Activated naive CD4-positive, alpha-beta T cell treated with anti-CD3 and anti-CD28 coated beads, Interleukin-2, amount 50 U/mL, for 24 hours (primary cell): ENCODE data around the gene GDF7.

Experiments
- H3K27ac Mint-ChIP-seq: one replicate; pipeline ENCODE4 v1.8.0; 2021; ENCODE audit warnings: mild to moderate bottlenecking, mixed read lengths
- H3K27me3 Mint-ChIP-seq: one replicate; pipeline ENCODE4 v1.8.0; 2021; ENCODE audit warnings: mixed read lengths
- H3K36me3 Mint-ChIP-seq: one replicate; pipeline ENCODE4 v1.8.0; 2021; ENCODE audit warnings: mixed read lengths
- H3K4me1 Mint-ChIP-seq: one replicate; pipeline ENCODE4 v1.8.0; 2021; ENCODE audit warnings: mixed read lengths
- H3K4me3 Mint-ChIP-seq: one replicate; pipeline ENCODE4 v1.8.0; 2021; ENCODE audit warnings: mild to moderate bottlenecking, mixed read lengths
- H3K9me3 Mint-ChIP-seq: one replicate; pipeline ENCODE4 v1.8.0; 2021; ENCODE audit warnings: mixed read lengths

Gene GDF7

DNA sequence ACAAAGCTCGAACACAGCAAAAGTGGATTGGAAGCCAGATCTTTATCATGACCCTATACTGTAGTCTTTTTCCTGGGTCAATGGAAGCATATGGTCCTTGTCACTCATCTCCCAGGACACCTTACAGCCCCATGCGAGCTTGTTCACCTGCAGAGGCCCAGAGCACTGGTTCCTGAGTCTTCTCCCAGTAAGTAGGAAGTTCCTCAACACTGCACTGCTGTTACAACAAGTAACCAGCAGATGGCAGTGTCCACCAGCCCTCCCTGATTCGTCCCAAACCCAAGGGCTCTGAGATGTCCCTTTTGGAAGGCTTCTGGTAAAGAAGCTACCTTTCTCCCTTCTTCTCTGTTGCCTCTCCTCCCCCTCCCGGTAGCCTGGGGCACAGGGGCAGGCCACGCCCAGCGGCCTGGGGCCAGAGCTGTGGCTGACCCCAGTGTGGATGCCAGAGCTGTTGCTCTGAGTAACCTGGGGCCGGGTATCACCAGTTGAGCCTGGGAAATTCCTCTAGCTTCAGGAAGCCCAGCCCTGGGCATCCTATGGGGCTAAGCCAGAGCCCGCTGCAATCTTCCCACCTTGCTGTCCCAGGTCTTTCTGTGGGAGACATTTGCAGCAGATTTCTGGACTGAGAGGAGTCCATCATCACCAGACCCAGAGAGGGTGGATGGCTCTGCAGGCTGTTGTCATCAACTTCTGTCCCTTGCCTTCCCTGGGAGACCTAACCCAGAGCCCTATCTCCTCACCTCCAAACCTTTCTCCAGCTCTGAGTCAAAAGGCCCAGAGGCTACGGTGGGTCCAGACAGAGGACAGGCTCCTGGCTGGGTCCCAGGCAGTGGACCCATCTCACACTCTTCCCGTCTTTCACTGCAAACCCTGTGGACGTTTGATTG lies 5.3 kb upstream of the GDF7 start:
- Mint-ChIP-seq H3K4me1 (peaks cover 8% of the 10 kb centered on the region), H3K9me3 (no peaks in the 10 kb centered on the region), H3K27me3 (peaks cover 20% of the 10 kb centered on the region), H3K4me3 (no peak overlapping the region), H3K36me3 (no peaks in the 10 kb centered on the region), H3K27ac (no peak overlapping the region)

DNA sequence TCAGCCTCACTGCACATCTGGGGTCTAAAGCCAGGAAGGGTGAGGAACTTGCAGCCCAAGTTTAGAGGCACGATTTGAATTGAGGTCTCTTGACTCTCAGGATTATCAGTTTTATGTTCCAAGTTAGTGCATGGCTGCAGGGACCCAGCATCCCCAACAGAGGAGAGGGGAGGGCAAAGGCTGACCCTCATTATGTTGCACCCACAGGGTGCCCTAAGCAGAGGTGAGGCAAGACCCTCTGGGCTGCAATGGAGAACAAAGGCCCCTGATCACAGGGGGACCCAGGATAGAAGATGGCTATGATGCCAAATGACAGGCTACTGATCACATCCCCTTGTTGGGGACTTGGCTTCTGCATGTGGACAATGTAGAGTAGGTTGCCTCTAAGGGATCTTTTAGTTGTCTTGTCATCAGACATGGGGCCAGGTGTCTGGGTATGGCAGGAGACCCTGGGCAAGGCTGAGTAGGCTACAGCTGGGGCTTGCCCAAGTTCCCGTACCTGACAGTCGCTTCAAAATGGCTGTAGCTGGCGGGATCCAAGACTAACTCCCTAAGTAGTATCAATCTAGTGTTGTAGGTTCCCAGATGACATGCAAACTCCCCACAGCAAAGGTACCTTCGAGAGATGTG lies 4.5 kb upstream of the GDF7 start:
- Mint-ChIP-seq H3K4me3 (no peak overlapping the region), H3K27me3 (peaks cover 20% of the 10 kb centered on the region), H3K36me3 (no peaks in the 10 kb centered on the region), H3K27ac (no peak overlapping the region), H3K9me3 (no peaks in the 10 kb centered on the region), H3K4me1 (peaks cover 8% of the 10 kb centered on the region)

DNA sequence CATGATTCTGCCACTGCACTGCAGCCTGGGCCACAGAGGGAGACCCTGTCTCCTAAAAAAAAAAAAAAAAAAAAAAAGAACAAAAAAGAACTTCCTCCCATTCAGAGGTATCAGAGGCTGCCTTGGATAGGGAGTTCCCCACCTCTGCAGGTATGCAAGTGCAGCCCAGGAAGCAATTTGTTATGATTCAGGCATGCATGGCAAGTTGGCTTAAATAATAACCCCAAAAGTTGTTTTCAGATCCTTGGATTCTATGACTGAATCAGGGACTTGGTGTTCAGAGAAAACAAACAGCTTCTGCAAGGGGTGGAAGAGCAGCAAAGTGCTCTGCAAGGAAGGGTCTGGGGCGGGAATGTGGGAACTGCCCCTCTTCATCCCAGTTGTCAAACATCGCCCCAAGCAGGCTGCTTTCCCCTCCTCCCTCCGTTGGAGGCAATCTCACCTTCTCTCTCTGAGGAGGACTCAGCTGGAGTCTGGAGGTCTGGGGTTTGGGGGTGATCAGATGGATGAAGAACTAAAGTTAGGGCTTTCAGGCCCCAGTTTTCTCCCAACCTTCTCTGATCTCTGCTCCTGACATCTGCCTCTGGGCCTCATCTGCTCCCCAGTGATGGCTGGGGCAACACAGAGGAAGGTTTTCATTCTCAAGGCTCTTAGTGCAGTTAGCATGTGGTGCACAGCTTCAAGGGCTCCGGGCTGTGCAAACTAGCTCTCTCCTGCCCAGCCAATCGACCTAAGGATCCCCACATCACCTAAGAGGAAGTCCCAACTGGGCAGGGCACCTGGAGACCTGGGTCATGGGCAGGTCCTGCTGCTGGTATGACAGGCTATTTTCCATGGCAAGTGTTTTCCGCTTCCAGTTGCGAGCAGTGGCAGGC lies 3.5 kb upstream of the GDF7 start:
- Mint-ChIP-seq H3K4me1 (peaks cover 12% of the 10 kb centered on the region), H3K9me3 (no peaks in the 10 kb centered on the region), H3K36me3 (no peaks in the 10 kb centered on the region), H3K27ac (no peak overlapping the region), H3K4me3 (no peak overlapping the region), H3K27me3 (peaks cover 27% of the 10 kb centered on the region)

DNA sequence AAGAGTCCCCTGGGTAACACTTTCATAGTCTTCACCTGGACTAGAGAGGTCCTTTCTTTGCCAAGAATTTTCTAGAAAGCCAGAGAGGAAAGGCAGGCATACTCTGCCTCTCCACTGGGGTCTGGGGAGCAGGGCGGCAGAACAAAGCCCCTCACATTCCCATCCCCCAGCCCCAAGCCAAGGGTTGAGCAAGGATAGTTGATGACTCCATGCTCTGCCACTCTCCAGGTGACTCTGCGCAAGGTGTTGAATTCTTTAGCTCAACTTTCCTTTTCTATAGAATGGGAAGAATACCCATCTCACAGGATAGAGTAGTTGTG lies 2.9 kb upstream of the GDF7 start:
- no peaks in the 10 kb centered on the region for H3K36me3 Mint-ChIP-seq
- H3K4me1 Mint-ChIP-seq, result peaks cover 12% of the 10 kb centered on the region
- no peaks in the 10 kb centered on the region for H3K9me3 Mint-ChIP-seq
- H3K27me3 Mint-ChIP-seq, result peaks cover 30% of the 10 kb centered on the region
- no peak overlapping the region for H3K27ac Mint-ChIP-seq
- H3K4me3 Mint-ChIP-seq, result no peak overlapping the region

DNA sequence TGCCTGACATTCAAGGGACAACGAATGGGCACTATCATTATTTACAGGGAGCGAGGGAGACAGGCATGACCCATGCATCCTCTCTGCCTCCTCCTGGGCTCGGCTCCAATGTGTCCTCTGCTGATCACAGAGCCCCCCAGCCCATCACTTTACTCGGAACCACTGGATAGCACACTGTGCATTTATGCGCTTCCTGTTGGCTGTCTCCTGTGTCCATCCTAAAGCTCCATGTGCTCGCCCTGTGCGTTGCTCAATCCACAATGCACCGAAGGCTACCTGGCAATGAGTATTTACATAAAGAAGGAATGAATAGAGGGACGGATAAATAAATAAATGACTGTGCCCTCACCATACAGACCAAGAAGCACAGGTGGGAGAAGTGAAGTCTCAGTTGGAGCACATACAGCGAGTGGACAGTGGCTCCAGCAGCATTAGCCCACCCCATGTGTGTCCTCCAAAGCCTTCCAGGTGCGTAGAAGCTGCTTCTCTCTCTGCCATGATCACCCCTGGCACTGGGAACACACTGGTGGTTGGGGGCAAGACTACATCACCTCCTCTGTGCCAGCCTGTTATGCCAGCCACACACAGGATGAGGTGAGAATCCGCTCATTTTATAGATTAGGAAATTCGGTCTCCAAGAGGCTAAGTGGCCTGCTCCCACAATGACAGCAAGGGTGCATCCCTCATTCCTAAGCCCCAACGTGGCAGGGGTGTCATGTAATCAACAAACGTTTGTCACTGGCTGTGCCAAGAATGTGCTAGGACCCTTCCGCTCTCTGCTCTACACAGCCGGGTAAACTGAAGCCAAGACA lies 2.3 kb upstream of the GDF7 start:
- Mint-ChIP-seq H3K4me3 (peak overlapping the region; percentile 36), H3K27ac (no peak overlapping the region), H3K27me3 (peaks cover 33% of the 10 kb centered on the region), H3K9me3 (no peaks in the 10 kb centered on the region), H3K36me3 (no peaks in the 10 kb centered on the region), H3K4me1 (peaks cover 12% of the 10 kb centered on the region)

DNA sequence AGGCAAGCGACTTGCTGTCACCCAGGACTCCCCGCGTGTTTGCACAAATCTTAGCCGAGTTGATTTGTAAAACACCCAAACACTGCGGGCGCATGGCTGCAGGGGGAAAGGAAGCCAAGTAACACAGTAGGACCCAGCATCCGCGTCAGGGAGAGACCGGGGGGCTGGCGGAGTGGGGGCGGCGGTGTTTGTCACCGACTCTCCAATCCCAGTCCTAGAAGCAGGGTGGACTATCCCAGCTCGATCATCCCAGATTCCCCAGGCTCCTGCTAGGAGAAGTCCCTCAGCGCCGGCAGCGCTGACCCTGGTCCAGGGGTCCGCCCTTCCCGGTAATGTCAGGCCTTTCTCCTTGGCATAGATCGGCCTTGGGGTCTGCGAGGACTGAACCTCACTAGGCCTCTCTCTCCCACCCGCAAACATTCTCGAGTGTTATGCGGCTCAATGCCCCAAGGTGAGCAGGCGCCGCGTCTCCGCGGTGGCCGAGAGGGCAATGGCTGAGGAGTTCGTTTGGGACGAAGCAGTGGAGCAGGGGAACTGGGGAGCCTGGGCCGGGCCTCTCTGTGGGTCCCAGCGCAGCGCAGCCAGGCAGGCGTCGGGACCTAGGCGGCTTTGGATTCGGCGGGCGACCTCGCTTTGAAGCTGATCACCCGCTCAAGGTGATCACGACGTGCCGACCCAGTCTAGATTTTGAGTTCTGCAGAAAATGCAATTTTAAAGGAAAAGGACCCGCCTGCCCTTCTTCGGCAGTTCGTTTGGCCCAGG lies 1.5 kb upstream of the GDF7 start:
- H3K27ac Mint-ChIP-seq, result no peak overlapping the region
- H3K9me3 Mint-ChIP-seq, result no peaks in the 10 kb centered on the region
- H3K36me3 Mint-ChIP-seq, result no peaks in the 10 kb centered on the region
- H3K27me3 Mint-ChIP-seq, result peaks cover 36% of the 10 kb centered on the region
- peaks cover 12% of the 10 kb centered on the region for H3K4me1 Mint-ChIP-seq
- H3K4me3 Mint-ChIP-seq, result peak overlapping the region; percentile 66

DNA sequence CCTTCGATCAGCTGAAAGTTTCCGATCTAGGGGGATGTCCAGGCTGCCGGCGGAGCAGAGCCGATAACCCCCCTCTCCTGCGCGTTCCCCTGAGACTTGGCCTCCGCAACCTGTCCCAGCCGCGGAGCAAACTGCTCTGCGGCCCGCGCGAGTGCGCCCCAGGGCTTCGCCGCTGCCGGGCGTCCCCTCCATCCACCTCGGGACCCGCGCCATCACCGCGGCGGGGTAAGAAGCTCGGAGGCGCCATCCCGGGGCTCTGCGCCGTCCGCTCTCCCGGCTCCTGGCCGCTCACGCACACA lies 990 bp upstream of the GDF7 start:
- Mint-ChIP-seq H3K27me3 (peaks cover 36% of the 10 kb centered on the region), H3K9me3 (no peaks in the 10 kb centered on the region), H3K4me3 (peak overlapping the region; percentile 81), H3K4me1 (peaks cover 12% of the 10 kb centered on the region), H3K27ac (no peak overlapping the region), H3K36me3 (no peaks in the 10 kb centered on the region)

DNA sequence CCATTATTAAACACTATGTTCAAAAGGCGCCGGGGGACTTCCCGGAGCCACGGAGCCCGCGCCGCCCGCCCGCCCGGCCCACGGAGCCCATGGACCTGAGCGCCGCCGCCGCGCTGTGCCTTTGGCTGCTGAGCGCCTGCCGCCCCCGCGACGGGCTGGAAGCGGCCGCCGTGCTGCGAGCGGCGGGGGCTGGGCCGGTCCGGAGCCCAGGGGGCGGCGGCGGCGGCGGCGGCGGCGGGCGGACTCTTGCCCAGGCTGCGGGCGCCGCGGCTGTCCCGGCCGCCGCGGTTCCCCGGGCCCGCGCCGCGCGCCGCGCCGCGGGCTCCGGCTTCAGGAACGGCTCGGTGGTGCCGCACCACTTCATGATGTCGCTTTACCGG lies 197 bp downstream of the GDF7 start:
- H3K4me1 Mint-ChIP-seq, result peaks cover 12% of the 10 kb centered on the region
- no peak overlapping the region for H3K4me3 Mint-ChIP-seq
- H3K27ac Mint-ChIP-seq, result no peak overlapping the region
- no peaks in the 10 kb centered on the region for H3K9me3 Mint-ChIP-seq
- peaks cover 34% of the 10 kb centered on the region for H3K27me3 Mint-ChIP-seq
- H3K36me3 Mint-ChIP-seq, result no peaks in the 10 kb centered on the region

DNA sequence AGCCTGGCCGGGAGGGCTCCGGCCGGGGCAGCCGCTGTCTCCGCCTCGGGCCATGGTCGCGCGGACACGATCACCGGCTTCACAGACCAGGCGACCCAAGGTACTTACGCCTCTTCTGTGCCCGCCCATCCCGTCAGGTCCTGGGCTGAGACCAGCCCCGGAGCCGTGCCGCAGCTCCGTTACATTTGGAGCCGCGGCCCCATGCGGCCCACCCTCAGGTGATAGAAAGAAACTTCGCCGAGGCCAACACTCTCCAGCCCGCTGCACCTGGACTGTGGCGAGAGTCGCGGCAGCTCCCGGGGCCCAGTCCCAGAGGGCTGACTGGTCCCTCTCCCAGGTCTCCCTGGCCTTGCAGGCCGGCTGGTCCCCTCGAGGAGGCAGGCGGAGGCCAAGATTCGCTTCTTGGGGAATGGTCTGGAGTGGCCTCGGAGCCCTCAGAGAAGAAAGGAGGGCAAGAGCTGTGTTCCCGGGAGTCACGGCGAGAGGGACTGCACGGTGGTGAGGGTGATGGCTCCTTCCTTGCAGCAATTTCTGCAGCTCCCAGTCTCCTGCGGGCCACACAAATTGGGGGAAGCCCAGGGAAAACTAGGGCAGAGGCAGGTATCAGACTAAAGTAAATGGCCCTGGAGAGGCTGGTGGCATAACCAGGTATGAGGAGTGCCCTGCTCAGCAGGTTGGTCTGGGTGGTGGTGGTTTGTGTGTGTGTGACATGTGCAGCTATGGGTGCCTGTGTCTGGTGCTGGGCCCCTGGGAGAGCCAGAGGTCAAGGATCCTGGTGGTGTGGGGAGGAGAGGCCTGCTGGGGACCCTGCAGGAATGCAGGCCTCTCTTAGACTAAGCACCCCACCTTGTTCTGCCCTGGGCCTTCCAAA lies 822 bp downstream of the GDF7 start:
- H3K4me3 Mint-ChIP-seq, result peak overlapping the region; percentile 61
- no peaks in the 10 kb centered on the region for H3K9me3 Mint-ChIP-seq
- no peaks in the 10 kb centered on the region for H3K36me3 Mint-ChIP-seq
- H3K27me3 Mint-ChIP-seq, result peaks cover 35% of the 10 kb centered on the region
- H3K4me1 Mint-ChIP-seq, result peaks cover 12% of the 10 kb centered on the region
- no peak overlapping the region for H3K27ac Mint-ChIP-seq

DNA sequence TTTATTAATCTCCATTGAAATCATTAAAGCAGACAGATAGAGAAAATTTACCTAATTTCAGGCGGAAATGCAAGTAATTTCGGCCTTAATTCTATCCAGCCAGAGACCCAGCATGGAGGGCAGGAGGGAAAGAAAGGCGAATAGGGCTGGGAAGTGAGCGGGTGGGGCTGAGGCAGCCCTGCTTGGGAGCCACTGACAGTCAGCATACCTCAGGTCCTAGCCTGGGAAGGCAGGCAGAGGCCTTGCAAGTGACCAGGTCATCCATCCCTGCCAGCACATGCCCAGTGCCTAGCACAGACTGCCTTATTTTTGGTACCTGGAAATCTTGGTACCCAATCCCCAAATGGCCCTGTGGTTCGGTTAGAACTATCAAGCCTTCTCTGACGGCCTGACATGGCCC lies 1.5 kb downstream of the GDF7 start:
- Mint-ChIP-seq H3K27ac (no peak overlapping the region), H3K9me3 (no peaks in the 10 kb centered on the region), H3K27me3 (peaks cover 35% of the 10 kb centered on the region), H3K4me1 (peaks cover 12% of the 10 kb centered on the region), H3K4me3 (peak overlapping the region; percentile 61), H3K36me3 (no peaks in the 10 kb centered on the region)

DNA sequence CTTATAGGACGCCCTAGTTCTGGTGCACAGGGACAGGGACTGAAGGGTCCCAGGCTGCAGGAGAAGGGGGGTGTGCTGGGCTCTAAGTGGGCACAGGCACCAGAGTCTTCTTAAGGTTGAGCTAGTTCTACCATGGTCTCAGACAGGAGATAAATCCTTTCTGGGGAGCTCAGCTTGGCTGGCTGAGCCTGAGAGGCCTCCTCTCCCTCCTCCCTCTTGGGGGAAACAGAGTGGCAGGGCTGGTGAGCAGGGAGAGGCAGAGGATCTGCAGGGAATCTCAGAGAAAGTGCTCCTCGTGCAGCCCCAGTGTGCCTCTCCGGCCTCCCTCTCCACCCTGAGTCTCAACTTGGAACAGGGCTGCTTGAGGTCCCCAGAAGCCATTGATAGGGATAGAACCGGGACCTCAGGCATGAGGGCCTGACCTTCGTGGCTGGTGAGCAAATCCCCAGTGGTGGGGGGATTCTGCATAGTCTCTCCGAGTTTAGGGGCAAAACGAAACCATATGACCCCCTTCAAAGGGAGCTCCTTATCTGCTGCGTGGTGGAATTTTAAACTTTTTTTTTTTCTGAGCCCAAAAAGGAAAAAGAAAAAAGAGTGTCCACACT lies 2.0 kb downstream of the GDF7 start:
- Mint-ChIP-seq H3K4me1 (peaks cover 12% of the 10 kb centered on the region), H3K4me3 (no peak overlapping the region), H3K27me3 (peaks cover 35% of the 10 kb centered on the region), H3K27ac (no peak overlapping the region), H3K9me3 (no peaks in the 10 kb centered on the region), H3K36me3 (no peaks in the 10 kb centered on the region)

DNA sequence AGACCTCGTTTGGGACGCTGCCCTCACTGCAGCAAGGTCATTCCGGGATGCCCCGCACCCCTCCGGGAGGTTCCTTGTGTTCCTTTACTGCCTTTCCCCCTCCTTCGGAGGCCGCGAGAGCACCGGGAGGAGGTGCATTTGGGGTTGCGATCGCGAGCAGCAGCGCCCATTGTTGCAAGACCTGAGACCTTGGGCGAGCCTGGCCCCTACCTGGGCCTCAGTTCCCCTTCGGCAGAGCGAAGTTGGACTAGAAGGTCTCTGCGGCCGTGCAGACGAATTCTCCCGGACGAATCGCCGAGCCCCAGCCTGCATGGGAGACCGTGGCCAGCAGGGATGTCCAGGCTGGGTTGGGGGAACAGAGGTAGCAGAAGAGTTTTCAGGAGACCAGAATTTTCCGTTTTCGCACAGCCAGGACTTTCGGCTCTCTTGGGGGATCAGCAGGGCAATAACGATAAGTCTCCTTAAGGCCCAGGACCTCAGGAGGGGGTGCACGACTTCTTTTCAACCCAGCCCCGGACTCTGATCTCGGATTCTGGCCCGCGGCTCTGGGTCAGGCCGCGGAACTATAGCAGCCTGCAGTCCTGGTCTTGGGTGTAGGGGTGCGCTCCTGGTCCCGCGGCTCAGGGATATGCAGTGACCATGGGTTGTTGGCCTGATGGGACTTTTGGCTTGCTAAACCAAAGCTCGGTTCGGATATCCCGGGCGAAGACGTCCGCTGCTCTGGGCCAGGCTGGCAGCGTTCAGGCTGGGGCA lies 2.8 kb downstream of the GDF7 start:
- no peak overlapping the region for H3K27ac Mint-ChIP-seq
- H3K4me1 Mint-ChIP-seq, result peaks cover 12% of the 10 kb centered on the region
- no peak overlapping the region for H3K4me3 Mint-ChIP-seq

DNA sequence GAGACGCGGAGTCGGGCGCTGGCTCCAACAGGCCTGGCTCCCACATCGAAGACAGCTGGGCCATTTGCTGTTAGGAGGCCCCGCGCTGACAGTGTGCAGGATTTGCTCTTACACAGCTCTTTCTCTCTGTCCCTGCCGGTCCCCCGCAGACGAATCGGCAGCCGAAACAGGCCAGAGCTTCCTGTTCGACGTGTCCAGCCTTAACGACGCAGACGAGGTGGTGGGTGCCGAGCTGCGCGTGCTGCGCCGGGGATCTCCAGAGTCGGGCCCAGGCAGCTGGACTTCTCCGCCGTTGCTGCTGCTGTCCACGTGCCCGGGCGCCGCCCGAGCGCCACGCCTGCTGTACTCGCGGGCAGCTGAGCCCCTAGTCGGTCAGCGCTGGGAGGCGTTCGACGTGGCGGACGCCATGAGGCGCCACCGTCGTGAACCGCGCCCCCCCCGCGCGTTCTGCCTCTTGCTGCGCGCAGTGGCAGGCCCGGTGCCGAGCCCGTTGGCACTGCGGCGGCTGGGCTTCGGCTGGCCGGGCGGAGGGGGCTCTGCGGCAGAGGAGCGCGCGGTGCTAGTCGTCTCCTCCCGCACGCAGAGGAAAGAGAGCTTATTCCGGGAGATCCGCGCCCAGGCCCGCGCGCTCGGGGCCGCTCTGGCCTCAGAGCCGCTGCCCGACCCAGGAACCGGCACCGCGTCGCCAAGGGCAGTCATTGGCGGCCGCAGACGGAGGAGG lies 3.5 kb downstream of the GDF7 start:
- Mint-ChIP-seq H3K27me3 (peaks cover 24% of the 10 kb centered on the region), H3K4me3 (no peak overlapping the region), H3K36me3 (no peaks in the 10 kb centered on the region), H3K4me1 (peaks cover 12% of the 10 kb centered on the region), H3K27ac (no peak overlapping the region), H3K9me3 (no peaks in the 10 kb centered on the region)

More for the DNA sequence above, 2.8 kb downstream of the GDF7 start:
- Mint-ChIP-seq H3K36me3 (no peaks in the 10 kb centered on the region), H3K27me3 (peaks cover 30% of the 10 kb centered on the region), H3K9me3 (no peaks in the 10 kb centered on the region)
